Pons (tissue), 1 donor: ENCODE data around the gene DYNC1I2.

Experiments used
- DNase-seq: peaks from one replicate; pipeline ENCODE4 v3.0.0-alpha.2; 2016; ENCODE audit warnings: low spot score

Gene DYNC1I2

GRCh38 chr2:171778515-171778914 is 91.2 kb downstream of the DYNC1I2 start:
- no peak for DNase-seq

GRCh38 chr2:171785450-171785849 is 98.2 kb downstream of the DYNC1I2 start:
- DNase-seq: no peak

GRCh38 chr2:171787333-171788072 is 100.2 kb downstream of the DYNC1I2 start:
- no peak for DNase-seq

DNA sequence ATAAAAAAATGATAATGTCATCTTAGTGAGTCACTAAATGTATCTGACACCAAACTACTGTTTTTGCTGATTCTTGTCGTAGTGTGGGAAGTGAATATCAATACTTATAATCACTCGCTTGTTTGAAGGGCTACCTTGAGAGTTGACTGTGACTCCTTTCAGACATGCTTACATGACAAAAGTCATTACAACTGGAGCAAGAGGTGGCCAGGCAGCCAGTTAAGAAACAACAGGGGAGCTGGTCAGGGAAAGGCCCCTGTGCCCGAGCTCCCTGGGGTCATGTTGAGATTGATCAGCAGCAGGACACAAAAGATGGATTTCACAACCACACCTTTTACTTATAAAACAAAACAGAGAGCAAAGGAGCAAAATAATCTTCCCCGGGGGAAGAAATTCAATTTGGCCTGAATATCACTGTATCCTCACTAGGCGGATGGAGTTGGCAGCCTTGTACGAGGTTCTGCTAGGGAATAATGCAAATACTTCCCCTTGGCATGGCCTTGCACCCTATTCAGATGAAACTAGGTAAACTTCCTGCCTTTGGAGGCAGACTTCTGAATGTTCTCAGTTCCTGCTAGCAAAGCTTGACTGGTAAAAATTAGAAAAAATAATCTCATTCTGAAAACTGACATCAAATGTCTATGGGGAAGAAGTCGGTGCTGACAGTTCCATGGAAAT is 101.2 kb downstream of the DYNC1I2 start:
- no peak for DNase-seq

DNA sequence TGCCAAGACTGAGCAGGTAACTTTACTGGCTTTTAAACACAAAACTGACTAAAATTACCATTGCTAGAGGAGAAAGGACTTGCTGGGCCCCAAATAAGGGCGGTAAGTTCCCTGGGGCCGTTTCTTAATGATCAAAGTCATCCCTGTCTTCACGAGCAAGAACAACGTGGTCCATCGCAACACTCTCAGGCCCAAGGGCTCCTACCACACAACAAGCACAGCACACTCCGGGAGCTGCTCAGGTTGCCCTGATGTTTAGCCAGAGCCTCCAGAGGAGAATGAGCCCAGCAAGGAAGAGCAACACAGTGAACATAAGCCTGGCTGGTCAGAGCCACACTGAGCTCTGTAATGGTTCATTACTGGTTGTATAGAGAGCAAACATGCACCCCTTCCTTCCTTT is 102.7 kb downstream of the DYNC1I2 start:
- no peak for DNase-seq

- DNase-seq: no peak
Observed at GRCh38 chr2:171791361-171791760, 104.1 kb downstream of the DYNC1I2 start.

DNA sequence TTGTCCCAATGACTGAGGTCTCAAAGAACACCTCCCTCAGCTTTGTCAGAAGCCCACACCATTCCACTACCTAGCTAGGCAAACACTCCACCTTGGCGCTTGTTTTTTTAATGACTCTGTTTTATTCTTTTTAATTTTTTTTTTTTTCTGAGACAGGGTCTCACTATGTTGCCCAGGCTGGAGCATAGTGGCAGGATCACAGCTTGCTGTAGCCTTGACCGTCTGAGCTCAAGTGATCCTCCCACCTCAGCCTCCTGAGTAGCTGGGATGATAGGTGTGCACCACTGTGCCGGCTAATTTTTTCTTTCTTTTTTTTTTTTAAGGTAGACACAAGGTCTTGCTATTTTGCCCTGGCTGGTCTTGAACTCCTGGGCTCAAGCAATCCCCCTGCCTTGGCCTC is 104.9 kb downstream of the DYNC1I2 start:
- no peak for DNase-seq

DNA sequence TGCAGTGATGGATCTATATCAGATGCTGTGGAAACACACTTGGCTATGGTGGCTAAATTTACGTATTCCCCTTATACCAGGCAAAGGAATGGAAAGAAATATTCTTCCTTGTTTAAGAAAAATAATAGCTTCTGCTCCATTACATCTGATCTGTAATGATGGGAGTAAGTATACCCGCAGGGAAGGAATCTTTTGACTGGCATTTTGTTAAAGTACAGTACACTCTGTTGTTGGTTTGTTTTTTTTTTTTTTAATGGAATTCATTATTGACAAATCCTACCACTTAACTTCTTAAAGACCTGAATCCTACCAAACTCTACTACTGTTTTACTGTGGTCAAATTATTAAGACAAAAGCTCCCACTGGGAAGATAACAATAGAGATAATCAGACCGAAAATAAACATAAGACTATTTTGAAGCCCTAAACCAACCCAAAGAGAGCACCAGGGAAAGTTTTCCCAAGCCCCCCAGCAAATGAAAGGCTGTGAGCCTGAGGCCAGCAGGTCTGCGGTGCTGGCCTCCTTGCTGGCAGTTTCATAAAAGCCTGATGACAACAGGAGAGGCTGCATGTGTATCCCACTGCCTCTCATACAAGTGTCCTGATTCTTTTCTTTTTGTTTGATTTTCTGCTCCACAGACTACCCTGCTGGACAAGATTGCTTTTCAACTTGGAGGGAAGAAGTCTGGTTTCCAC is 105.8 kb downstream of the DYNC1I2 start:
- DNase-seq: no peak

DNA sequence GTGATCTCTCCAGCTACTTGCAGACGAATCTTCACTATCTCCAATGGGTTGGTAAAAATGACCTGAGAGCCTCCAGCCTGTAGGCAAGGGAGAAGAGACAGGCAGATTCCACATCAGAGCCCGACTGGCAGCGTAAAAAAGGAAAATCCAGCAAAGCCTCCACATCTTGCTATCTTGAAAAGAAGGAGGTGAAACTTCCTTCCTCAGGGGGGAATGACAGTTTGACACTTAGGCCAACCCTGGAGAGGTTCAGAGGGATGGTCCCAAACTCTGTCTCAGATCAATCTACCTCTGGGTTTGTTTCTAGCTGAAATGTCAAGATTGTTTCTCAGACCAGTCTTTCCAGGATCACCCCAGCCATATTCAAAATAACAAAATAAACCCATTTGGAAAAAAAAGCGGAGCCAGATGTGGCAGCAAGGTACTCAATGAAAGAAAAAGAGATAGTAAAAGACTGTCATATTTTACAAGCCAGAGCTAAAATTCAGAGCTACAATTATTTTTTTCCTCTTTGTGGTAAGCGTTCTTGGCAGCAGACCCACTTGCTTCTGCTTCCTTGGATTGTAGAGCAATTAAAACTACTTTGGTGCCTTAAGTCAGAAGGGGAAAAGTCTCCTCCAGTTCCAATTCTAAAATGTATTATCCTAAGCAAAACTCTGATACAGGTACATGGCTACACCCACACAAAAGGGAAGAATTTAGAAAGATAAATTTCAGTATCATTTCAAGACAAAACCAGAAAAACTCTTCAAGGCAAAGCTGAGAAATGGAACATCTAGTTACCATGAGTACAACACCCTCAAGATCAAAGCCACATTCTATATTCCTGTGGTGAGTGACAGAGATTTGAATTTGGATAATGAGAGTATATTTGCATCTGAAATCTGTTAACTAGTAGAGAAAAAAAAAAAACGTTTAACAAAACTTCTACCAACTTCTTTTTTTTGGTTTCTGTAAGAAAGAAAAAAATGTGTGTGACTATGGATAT is 106.7 kb downstream of the DYNC1I2 start:
- DNase-seq: no peak

- no peak for DNase-seq
Observed at GRCh38 chr2:171794918-171795317, 107.6 kb downstream of the DYNC1I2 start.
